ENCODE results near the gene CAMK1G.

DNA sequence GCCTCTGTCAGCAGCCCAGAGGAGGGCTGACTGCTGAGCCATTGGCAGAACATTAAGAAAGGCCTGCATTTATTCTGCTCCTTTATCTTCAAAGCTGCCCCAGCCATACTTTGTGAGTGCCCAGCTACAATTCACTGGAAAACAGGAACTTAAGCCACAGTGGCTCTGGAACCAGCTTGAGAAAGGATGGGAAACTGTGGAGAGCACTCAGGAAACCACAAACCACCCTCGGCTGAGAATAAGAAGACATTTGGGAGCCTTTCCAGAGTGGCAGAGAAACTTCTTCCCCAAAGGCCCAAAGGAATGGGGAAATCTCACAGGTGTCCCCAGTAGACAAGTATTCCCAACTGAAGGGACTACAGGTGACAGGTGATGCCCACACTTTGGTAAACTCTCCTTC is 66.9 kb downstream of the CAMK1G start:
- TF ChIP-seq POLR2A (IDR thresholded peaks at IDR 0.05; ENCODE audit: low read depth, low read length) (no peak), RAD21 (IDR thresholded peaks at IDR 0.05; ENCODE audit: low read length) (no peak), RCOR1 (IDR thresholded peaks at IDR 0.05; ENCODE audit: insufficient replicate concordance, low read length) (no peak), RFX5 (IDR thresholded peaks at IDR 0.05; ENCODE audit: low read depth, low read length) (no peak), USF2 (IDR thresholded peaks at IDR 0.05; ENCODE audit: low read depth, low read length) (no peak), CHD1 (IDR thresholded peaks at IDR 0.05; ENCODE audit: low read depth, low read length) (no peak), SMC3 (IDR thresholded peaks at IDR 0.05; ENCODE audit: low read depth, low read length) (no peak), CEBPB (IDR thresholded peaks at IDR 0.05; ENCODE audit: low read depth, low read length) (no peak), BHLHE40 (IDR thresholded peaks at IDR 0.05; ENCODE audit: low read depth, low read length) (no peak), MXI1 (IDR thresholded peaks at IDR 0.05; ENCODE audit: borderline replicate concordance, low read depth, low read length) (no peak)
- TF ChIP-seq, protein P1, sequence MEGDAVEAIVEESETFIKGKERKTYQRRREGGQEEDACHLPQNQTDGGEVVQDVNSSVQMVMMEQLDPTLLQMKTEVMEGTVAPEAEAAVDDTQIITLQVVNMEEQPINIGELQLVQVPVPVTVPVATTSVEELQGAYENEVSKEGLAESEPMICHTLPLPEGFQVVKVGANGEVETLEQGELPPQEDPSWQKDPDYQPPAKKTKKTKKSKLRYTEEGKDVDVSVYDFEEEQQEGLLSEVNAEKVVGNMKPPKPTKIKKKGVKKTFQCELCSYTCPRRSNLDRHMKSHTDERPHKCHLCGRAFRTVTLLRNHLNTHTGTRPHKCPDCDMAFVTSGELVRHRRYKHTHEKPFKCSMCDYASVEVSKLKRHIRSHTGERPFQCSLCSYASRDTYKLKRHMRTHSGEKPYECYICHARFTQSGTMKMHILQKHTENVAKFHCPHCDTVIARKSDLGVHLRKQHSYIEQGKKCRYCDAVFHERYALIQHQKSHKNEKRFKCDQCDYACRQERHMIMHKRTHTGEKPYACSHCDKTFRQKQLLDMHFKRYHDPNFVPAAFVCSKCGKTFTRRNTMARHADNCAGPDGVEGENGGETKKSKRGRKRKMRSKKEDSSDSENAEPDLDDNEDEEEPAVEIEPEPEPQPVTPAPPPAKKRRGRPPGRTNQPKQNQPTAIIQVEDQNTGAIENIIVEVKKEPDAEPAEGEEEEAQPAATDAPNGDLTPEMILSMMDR (conservative IDR thresholded peaks at IDR 0.05; ENCODE audit: low read depth, low read length), result no peak
- TF ChIP-seq, protein P2, sequence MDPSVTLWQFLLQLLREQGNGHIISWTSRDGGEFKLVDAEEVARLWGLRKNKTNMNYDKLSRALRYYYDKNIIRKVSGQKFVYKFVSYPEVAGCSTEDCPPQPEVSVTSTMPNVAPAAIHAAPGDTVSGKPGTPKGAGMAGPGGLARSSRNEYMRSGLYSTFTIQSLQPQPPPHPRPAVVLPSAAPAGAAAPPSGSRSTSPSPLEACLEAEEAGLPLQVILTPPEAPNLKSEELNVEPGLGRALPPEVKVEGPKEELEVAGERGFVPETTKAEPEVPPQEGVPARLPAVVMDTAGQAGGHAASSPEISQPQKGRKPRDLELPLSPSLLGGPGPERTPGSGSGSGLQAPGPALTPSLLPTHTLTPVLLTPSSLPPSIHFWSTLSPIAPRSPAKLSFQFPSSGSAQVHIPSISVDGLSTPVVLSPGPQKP (IDR thresholded peaks at IDR 0.05; ENCODE audit: borderline replicate concordance, low read depth, low read length), result no peak

All from IMR-90 (cell line).